Loucy (cell line): ENCODE data around the gene PITPNC1.

Experiments used
- H2AFZ ChIP-seq: fragments of 200-600 bp; sonication (generic); 2 replicates; pipeline ENCODE4 v1.6.0; 2016; ENCODE audit warnings: antibody characterized with exemption, mild to moderate bottlenecking, low read length, moderate library complexity
- H3F3A ChIP-seq: fragments of 200-600 bp; 2 replicates; pipeline ENCODE4 v1.6.0; 2016; ENCODE audit warnings: antibody characterized with exemption, low read depth, mild to moderate bottlenecking
- H3K27me3 ChIP-seq: fragments of 200-600 bp; sonication (generic); 2 replicates; pipeline ENCODE4 v1.6.1; 2014; ENCODE audit warnings: low read length, mild to moderate bottlenecking; ENCODE audit not compliant: insufficient read depth, poor library complexity, severe bottlenecking
- H3K36me3 ChIP-seq: fragments of 200-600 bp; sonication (generic); 2 replicates; pipeline ENCODE4 v1.6.1; 2016; ENCODE audit warnings: low read length; ENCODE audit not compliant: insufficient read depth
- H3K4me1 ChIP-seq: fragments of 200-600 bp; sonication (generic); 2 replicates; pipeline ENCODE4 v1.5.1; 2014; ENCODE audit warnings: low read length, mild to moderate bottlenecking; ENCODE audit not compliant: insufficient read depth, poor library complexity, severe bottlenecking
- H3K4me2 ChIP-seq: fragments of 200-600 bp; sonication (generic); 2 replicates; pipeline ENCODE4 v1.6.0; 2014; ENCODE audit warnings: antibody characterized with exemption, low read length, low read depth, mild to moderate bottlenecking; ENCODE audit not compliant: poor library complexity, severe bottlenecking
- H3K4me3 ChIP-seq: fragments of 200-600 bp; sonication (generic); 2 replicates; pipeline ENCODE4 v1.5.1; 2014; ENCODE audit warnings: low read length, mild to moderate bottlenecking, mixed read lengths; ENCODE audit not compliant: poor library complexity, severe bottlenecking
- H3K79me2 ChIP-seq: fragments of 200-600 bp; sonication (generic); 2 replicates; pipeline ENCODE4 v1.6.1; 2014; ENCODE audit warnings: low read length; ENCODE audit not compliant: insufficient read depth
- H3K9ac ChIP-seq: fragments of 200-600 bp; sonication (generic); 2 replicates; pipeline ENCODE4 v1.6.0; 2014; ENCODE audit warnings: mild to moderate bottlenecking, low read depth, low read length, moderate library complexity; ENCODE audit not compliant: poor library complexity, severe bottlenecking
- H3K9me2 ChIP-seq: fragments of 200-600 bp; sonication (generic); replicated peaks from 2 replicates; pipeline ENCODE4 v1.6.1; 2016; ENCODE audit warnings: low read depth, low read length, mixed read lengths
- H3K9me3 ChIP-seq: fragments of 200-600 bp; sonication (generic); 2 replicates; pipeline ENCODE4 v1.6.1; 2014; ENCODE audit warnings: mild to moderate bottlenecking, antibody characterized with exemption, low read length, low read depth; ENCODE audit not compliant: insufficient read depth
- H4K20me1 ChIP-seq: fragments of 200-600 bp; sonication (generic); 2 replicates; pipeline ENCODE4 v1.6.0; 2014; ENCODE audit warnings: antibody characterized with exemption, low read length, mild to moderate bottlenecking; ENCODE audit not compliant: insufficient read depth, poor library complexity, severe bottlenecking
- EZH2phosphoT487 ChIP-seq: fragments of 200-600 bp; IDR thresholded peaks from 2 replicates; pipeline ENCODE4 v1.6.1; 2018; ENCODE audit warnings: antibody characterized with exemption, mild to moderate bottlenecking, moderate library complexity, borderline replicate concordance
- TF ChIP-seq, protein P1 (sequence below): fragments of 200-600 bp; sonication (generic); conservative IDR thresholded peaks from 2 replicates; pipeline ENCODE4 v1.5.1; 2014; ENCODE audit warnings: mild to moderate bottlenecking, antibody characterized with exemption, low read length

PITPNC1 gene

DNA sequence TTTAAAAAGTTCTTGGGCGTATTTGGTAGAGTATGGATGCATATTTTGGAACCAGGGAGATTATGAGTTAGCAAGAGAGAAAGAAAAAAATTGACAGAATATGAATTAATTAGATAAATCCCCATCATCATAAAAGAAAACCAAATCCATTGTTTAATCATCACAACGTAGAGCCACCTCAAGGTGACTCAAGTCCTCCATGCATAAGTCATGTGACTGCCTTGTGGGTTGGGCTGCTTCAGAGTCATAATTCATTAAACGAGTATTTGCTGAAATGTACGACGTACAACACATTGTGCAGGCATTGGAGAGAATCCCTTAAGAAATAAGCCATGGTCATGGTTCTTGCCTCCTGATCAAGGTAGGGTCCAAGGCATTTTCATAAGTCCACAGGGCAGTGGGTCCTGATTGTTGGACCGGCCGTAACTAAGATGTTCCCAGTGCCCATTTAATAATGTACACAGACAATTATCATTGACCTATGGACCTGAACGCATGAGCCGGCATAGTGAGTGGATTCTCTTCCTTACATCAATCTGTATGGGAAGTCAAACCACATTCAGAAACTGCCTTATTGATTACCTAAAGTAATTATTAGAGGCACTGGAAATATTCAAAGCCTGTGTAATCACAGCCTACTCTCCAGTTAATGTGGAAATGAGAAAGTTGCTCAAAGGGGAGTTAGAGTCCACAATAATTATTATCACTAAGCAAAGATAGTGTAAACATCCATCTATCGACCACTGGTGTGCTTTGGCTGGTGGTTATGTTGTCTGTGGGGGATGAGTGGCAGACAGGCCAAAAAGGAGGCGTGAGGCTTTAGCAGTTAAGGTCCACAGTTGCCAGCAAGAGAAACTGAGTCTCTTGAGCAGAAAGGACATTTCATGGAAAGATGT, 165.4 kb downstream of the PITPNC1 start:
- Histone ChIP-seq H3K9me3 (no peaks in the 10 kb centered on the region), H4K20me1 (no peaks in the 10 kb centered on the region), H3K4me1 (no peaks in the 10 kb centered on the region), H3K9ac (no peak overlapping the region), H3K36me3 (no peaks in the 10 kb centered on the region), H3K4me3 (no peak overlapping the region), H3K79me2 (no peaks in the 10 kb centered on the region), H2AFZ (no peak overlapping the region), H3K9me2 (no peaks in the 10 kb centered on the region), H3K27me3 (no peaks in the 10 kb centered on the region), H3K4me2 (no peak overlapping the region), H3F3A (no peaks in the 10 kb centered on the region)
- TF ChIP-seq, protein P1, sequence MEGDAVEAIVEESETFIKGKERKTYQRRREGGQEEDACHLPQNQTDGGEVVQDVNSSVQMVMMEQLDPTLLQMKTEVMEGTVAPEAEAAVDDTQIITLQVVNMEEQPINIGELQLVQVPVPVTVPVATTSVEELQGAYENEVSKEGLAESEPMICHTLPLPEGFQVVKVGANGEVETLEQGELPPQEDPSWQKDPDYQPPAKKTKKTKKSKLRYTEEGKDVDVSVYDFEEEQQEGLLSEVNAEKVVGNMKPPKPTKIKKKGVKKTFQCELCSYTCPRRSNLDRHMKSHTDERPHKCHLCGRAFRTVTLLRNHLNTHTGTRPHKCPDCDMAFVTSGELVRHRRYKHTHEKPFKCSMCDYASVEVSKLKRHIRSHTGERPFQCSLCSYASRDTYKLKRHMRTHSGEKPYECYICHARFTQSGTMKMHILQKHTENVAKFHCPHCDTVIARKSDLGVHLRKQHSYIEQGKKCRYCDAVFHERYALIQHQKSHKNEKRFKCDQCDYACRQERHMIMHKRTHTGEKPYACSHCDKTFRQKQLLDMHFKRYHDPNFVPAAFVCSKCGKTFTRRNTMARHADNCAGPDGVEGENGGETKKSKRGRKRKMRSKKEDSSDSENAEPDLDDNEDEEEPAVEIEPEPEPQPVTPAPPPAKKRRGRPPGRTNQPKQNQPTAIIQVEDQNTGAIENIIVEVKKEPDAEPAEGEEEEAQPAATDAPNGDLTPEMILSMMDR = no peak
- no peak for TF ChIP-seq EZH2phosphoT487

DNA sequence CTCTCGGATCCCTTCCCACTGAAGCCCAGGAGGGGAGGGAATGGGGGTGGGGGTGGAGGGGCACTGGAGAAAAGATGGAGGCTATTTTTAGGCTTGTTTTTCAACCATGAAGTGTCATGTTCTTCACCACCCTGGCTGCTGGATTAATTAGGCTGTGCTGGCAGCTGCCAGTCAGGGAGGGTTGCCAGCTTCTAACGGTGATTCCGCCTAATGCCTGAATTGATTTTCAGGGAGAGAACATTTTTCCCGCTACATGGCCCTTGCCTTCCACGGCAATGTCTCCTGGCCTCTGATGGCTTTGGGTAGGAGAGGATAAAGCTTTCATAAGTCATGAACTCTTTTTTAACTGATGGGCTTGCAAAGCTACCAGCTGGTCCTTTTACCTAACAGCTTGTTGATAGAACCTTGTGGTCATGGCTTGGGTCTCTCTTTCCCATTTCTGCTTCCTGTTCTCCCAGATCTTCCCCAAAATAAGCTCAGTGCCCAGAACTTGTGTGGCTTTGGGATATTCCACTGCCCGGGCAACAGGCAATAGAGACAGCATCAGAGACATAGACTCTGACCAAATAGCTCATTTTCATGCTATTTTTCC, 167.4 kb downstream of the PITPNC1 start:
- H3K9me2 ChIP-seq = no peaks in the 10 kb centered on the region
- H3K9me3 ChIP-seq = no peaks in the 10 kb centered on the region
- H3K4me2 ChIP-seq = no peak overlapping the region
- no peak overlapping the region for H3K9ac ChIP-seq
- no peaks in the 10 kb centered on the region for H3K36me3 ChIP-seq
- no peak for TF ChIP-seq EZH2phosphoT487
- TF ChIP-seq, protein P1 = no peak
- H4K20me1 ChIP-seq = no peaks in the 10 kb centered on the region
- no peak overlapping the region for H2AFZ ChIP-seq
- H3K4me1 ChIP-seq = peaks cover 2% of the 10 kb centered on the region
- no peaks in the 10 kb centered on the region for H3F3A ChIP-seq
- H3K4me3 ChIP-seq = no peak overlapping the region
- no peaks in the 10 kb centered on the region for H3K27me3 ChIP-seq
- H3K79me2 ChIP-seq = no peaks in the 10 kb centered on the region

DNA sequence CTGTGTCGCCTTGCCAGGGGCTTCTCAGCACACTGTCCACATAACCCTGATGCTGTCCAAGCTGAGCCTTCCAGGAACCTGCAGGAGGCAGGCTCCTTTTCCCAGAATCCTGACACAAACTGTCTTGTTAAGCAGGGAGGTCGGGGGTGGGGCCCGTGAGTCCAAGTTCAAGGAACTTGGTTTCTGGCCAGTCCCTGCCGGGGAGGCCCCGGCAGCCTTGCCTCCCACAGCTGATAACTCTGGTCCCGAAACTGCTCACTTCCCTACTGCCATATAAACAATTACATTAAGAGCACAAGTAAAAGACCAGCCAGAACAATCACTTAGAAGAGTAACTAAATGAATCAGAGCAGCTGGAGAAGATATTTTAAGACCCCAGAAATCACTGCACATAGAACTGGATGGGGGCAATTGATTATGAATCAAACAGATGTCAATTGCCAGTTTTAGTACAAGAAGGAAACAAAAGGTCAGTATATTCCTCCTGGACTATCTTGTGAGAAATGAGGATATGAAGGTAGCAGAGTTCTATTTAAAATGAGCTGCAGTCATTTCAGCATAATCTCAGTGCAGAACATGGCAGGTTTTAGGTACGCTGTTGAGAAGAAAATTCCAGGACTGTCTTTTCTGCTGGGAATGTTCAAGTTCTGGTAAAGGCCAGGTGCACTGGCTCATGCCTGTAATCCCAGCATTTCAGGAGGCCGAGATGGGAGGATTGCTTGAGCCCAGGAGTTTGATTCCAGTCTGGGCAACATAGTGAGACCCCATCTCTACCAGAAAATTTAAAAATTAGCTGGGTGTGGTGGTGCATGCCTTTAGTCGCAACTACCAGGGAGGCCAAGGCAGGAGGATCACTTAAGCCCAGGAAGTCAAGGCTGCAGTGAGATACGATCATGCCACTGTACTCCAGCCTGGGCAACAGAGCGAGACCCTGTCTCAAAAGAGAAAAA, 169.8 kb downstream of the PITPNC1 start:
- no peak overlapping the region for H3K9ac ChIP-seq
- H3K36me3 ChIP-seq = no peaks in the 10 kb centered on the region
- no peak for TF ChIP-seq EZH2phosphoT487
- TF ChIP-seq, protein P1 = no peak
- no peak overlapping the region for H3K4me2 ChIP-seq
- H3K9me2 ChIP-seq = no peaks in the 10 kb centered on the region
- no peaks in the 10 kb centered on the region for H3F3A ChIP-seq
- H3K79me2 ChIP-seq = no peaks in the 10 kb centered on the region
- no peaks in the 10 kb centered on the region for H3K9me3 ChIP-seq
- H3K4me3 ChIP-seq = no peak overlapping the region
- peaks cover 6% of the 10 kb centered on the region for H3K4me1 ChIP-seq
- H3K27me3 ChIP-seq = no peaks in the 10 kb centered on the region
- H2AFZ ChIP-seq = no peak overlapping the region
- no peaks in the 10 kb centered on the region for H4K20me1 ChIP-seq
